DOHH2 (cell line): ENCODE results near the gene PSME2.

Source experiments
- H3F3A ChIP-seq: fragments of 200-600 bp; sonication (generic), shearing (Covaris generic); 2 replicates; pipeline ENCODE4 v1.6.0; 2016; ENCODE audit warnings: antibody characterized with exemption, mild to moderate bottlenecking; ENCODE audit not compliant: control insufficient read depth, insufficient read depth
- H3K27ac ChIP-seq: fragments of 200-600 bp; sonication (generic); 2 replicates; pipeline ENCODE4 v1.5.1; 2014; ENCODE audit warnings: low read depth, mild to moderate bottlenecking, low read length, moderate library complexity
- H3K27me3 ChIP-seq: fragments of 200-600 bp; sonication (generic); 2 replicates; pipeline ENCODE4 v1.6.1; 2014; ENCODE audit warnings: mild to moderate bottlenecking, low read length, mixed read lengths; ENCODE audit not compliant: control insufficient read depth
- H3K36me3 ChIP-seq: fragments of 200-600 bp; sonication (generic); 2 replicates; pipeline ENCODE4 v1.6.1; 2014; ENCODE audit warnings: mild to moderate bottlenecking, low read length, moderate library complexity, mixed read lengths; ENCODE audit not compliant: control insufficient read depth
- H3K4me1 ChIP-seq: fragments of 200-600 bp; sonication (generic); 2 replicates; pipeline ENCODE4 v1.6.1; 2014; ENCODE audit warnings: mild to moderate bottlenecking, low read length, mixed read lengths; ENCODE audit not compliant: control insufficient read depth
- H3K4me2 ChIP-seq: fragments of 200-600 bp; sonication (generic); 2 replicates; pipeline ENCODE4 v1.6.0; 2014; ENCODE audit warnings: mild to moderate bottlenecking, low read length, moderate library complexity
- H3K4me3 ChIP-seq: fragments of 200-600 bp; sonication (generic); 2 replicates; pipeline ENCODE4 v1.5.1; 2014; ENCODE audit warnings: mild to moderate bottlenecking, low read length, mixed read lengths
- H3K79me2 ChIP-seq: fragments of 200-600 bp; sonication (generic); 2 replicates; pipeline ENCODE4 v1.6.1; 2014; ENCODE audit warnings: mild to moderate bottlenecking, low read length, mixed read lengths; ENCODE audit not compliant: control insufficient read depth
- H3K9me2 ChIP-seq: fragments of 200-600 bp; sonication (generic); replicated peaks from 2 replicates; pipeline ENCODE4 v1.6.1; 2014; ENCODE audit warnings: mild to moderate bottlenecking, low read length, mixed read lengths; ENCODE audit not compliant: control insufficient read depth
- H3K9me3 ChIP-seq: fragments of 200-600 bp; sonication (generic); 2 replicates; pipeline ENCODE4 v1.6.1; 2014; ENCODE audit warnings: antibody characterized with exemption, low read length, mixed read lengths; ENCODE audit not compliant: control insufficient read depth, insufficient read depth
- H4K20me1 ChIP-seq: fragments of 200-600 bp; sonication (generic); 2 replicates; pipeline ENCODE4 v1.6.0; 2014; ENCODE audit warnings: low read depth, mild to moderate bottlenecking, antibody characterized with exemption, low read length, moderate library complexity; ENCODE audit not compliant: control insufficient read depth, insufficient read depth
- EZH2phosphoT487 ChIP-seq: fragments of 200-600 bp; sonication (generic); IDR thresholded peaks from 2 replicates; pipeline ENCODE4 v1.6.1; 2017; ENCODE audit warnings: borderline replicate concordance, mild to moderate bottlenecking, antibody characterized with exemption, low read length, moderate library complexity, mixed read lengths
- TF ChIP-seq, protein P1 (sequence below): fragments of 200-600 bp; sonication (generic); IDR thresholded peaks from one replicate; pipeline ENCODE4 v1.5.1; 2014; ENCODE audit warnings: antibody characterized with exemption, mild to moderate bottlenecking, low read depth, low read length; ENCODE audit not compliant: poor library complexity, severe bottlenecking

PSME2 gene

GRCh38 chr14:24157331-24157730 lies 10.9 kb upstream of the PSME2 start:
- Histone ChIP-seq H3K4me2 (no peak overlapping the region), H3F3A (no peaks in the 10 kb centered on the region), H3K4me3 (no peak overlapping the region), H4K20me1 (no peaks in the 10 kb centered on the region), H3K9me2 (no peaks in the 10 kb centered on the region), H3K79me2 (peaks cover 7% of the 10 kb centered on the region), H3K9me3 (no peaks in the 10 kb centered on the region), H3K27ac (no peak overlapping the region), H3K36me3 (peaks cover 54% of the 10 kb centered on the region), H3K4me1 (peaks cover 17% of the 10 kb centered on the region), H3K27me3 (no peaks in the 10 kb centered on the region)
- no peak for TF ChIP-seq EZH2phosphoT487
- TF ChIP-seq, protein P1, sequence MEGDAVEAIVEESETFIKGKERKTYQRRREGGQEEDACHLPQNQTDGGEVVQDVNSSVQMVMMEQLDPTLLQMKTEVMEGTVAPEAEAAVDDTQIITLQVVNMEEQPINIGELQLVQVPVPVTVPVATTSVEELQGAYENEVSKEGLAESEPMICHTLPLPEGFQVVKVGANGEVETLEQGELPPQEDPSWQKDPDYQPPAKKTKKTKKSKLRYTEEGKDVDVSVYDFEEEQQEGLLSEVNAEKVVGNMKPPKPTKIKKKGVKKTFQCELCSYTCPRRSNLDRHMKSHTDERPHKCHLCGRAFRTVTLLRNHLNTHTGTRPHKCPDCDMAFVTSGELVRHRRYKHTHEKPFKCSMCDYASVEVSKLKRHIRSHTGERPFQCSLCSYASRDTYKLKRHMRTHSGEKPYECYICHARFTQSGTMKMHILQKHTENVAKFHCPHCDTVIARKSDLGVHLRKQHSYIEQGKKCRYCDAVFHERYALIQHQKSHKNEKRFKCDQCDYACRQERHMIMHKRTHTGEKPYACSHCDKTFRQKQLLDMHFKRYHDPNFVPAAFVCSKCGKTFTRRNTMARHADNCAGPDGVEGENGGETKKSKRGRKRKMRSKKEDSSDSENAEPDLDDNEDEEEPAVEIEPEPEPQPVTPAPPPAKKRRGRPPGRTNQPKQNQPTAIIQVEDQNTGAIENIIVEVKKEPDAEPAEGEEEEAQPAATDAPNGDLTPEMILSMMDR, result no peak

DNA sequence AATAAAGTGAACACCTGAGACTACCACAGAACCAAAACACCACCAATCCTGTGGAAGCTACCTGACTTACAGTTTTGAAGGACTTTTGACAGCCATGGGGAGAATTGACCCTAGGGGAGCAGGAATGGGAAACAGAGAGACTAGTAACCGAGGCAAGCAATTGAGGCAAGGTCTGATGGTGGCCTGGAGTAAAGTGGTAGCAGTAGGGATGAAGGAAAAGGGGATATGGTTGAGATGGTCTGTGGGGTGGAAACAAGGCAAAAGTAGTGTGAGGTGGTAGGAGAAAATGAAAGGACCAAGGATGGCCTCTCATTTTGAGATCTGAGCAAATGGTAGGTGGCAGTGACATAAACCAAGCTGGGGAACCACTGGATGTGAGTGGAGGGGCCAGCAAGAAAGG lies 10.4 kb upstream of the PSME2 start:
- TF ChIP-seq, protein P1, result no peak
- TF ChIP-seq EZH2phosphoT487, result no peak
- Histone ChIP-seq H3K4me2 (no peak overlapping the region), H3K4me3 (no peak overlapping the region), H3K36me3 (peaks cover 53% of the 10 kb centered on the region), H3K4me1 (peaks cover 14% of the 10 kb centered on the region), H4K20me1 (no peaks in the 10 kb centered on the region), H3K79me2 (peaks cover 4% of the 10 kb centered on the region), H3K9me3 (no peaks in the 10 kb centered on the region), H3K27me3 (no peaks in the 10 kb centered on the region), H3K27ac (no peak overlapping the region), H3F3A (no peaks in the 10 kb centered on the region), H3K9me2 (no peaks in the 10 kb centered on the region)

GRCh38 chr14:24155100-24155499 lies 8.7 kb upstream of the PSME2 start:
- no peak for TF ChIP-seq EZH2phosphoT487
- H4K20me1 ChIP-seq, result no peaks in the 10 kb centered on the region
- H3K4me1 ChIP-seq, result no peaks in the 10 kb centered on the region
- no peaks in the 10 kb centered on the region for H3K9me2 ChIP-seq
- no peak overlapping the region for H3K4me2 ChIP-seq
- no peaks in the 10 kb centered on the region; the same call in 1 of the 2 replicates for H3K79me2 ChIP-seq
- no peak overlapping the region for H3K4me3 ChIP-seq
- H3K27ac ChIP-seq, result no peak overlapping the region
- H3F3A ChIP-seq, result no peaks in the 10 kb centered on the region
- H3K36me3 ChIP-seq, result peaks cover 64% of the 10 kb centered on the region
- no peaks in the 10 kb centered on the region for H3K9me3 ChIP-seq
- H3K27me3 ChIP-seq, result no peaks in the 10 kb centered on the region

DNA sequence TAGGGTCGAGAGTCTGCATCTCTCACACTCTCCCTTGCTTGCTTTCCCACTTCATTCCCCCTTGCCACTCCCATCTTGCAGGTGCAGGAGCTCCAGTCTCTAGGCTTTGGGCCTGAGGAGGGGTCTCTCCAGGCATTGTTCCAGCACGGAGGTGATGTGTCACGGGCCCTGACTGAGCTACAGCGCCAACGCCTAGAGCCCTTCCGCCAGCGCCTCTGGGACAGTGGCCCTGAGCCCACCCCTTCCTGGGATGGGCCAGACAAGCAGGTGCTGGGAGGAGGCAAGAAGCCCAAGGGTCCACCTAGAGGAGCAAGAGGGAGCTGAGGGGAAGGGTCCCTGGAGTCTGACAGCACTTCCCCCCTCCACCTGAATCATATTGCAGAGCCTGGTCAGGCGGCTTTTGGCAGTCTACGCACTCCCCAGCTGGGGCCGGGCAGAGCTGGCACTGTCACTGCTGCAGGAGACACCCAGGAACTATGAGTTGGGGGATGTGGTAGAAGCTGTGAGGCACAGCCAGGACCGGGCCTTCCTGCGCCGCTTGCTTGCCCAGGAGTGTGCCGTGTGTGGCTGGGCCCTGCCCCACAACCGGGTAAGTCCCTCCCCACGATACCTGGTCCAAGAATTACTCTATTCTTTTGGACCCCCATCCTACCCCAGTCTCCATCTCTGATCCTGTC lies 5.1 kb upstream of the PSME2 start:
- Histone ChIP-seq H3F3A (0 out of 2 replicates have a peak, but pooled peaks cover 3% of the 10 kb centered on the region), H4K20me1 (peaks cover 3% of the 10 kb centered on the region; the same call in 1 of the 2 replicates), H3K9me3 (no peaks in the 10 kb centered on the region), H3K4me2 (no peak overlapping the region), H3K36me3 (peaks cover 60% of the 10 kb centered on the region), H3K27ac (no peak overlapping the region), H3K4me1 (peaks cover 10% of the 10 kb centered on the region), H3K79me2 (peaks cover 22% of the 10 kb centered on the region), H3K4me3 (no peak overlapping the region), H3K27me3 (no peaks in the 10 kb centered on the region), H3K9me2 (no peaks in the 10 kb centered on the region)
- TF ChIP-seq, protein P1, result no peak
- no peak for TF ChIP-seq EZH2phosphoT487
